B cell (primary cell): ENCODE results near the gene HOXB1. TPM values are rescaled to one million over a fixed set of nuclear protein-coding genes. Genes with fewer than 3 reads are reported as not detected.

ENCODE experiments used
- ATAC-seq: fragments of 200-7000 bp; cut with Tn5 transposase; one replicate; pipeline ENCODE4 v1.10.0; 2021; ENCODE audit warnings: low read depth, mild to moderate bottlenecking, moderate number of reproducible peaks, moderate library complexity
- CTCF ChIA-PET: fragments of 350-600 bp; sonication (Branson Sonifier 250); formaldehyde crosslinking; loops from one replicate; lab custom pipeline; 2021; ENCODE audit warnings: antibody characterized with exemption, inconsistent platforms; lab: Charles Lee
- POLR2A ChIA-PET: fragments of 350-600 bp; sonication (Branson Sonifier 250); formaldehyde crosslinking; loops from one replicate; lab custom pipeline; 2021; ENCODE audit warnings: antibody characterized with exemption; lab: Charles Lee
- DNase-seq: peaks from one replicate; pipeline ENCODE4 v3.0.0; 2013
- H2AFZ ChIP-seq: 2 replicates; pipeline ENCODE4 v1.6.1; 2012; ENCODE audit warnings: mild to moderate bottlenecking, low read depth, low read length; ENCODE audit not compliant: insufficient read depth, poor library complexity, severe bottlenecking
- H3K27ac ChIP-seq, 2 donors: 1 replicate in 1 of 2; 2 replicates in 1 of 2; pipeline ENCODE4 v1.5.1; 2012 to 2013; ENCODE audit warnings: low read length in 2 of 2, mild to moderate bottlenecking in 2 of 2, moderate library complexity in 1 of 2
- H3K27me3 ChIP-seq, 4 experiments: fragments of 200-600 bp in 1 of 4; sonication (generic) in 1 of 4; replicated peaks in 1 of 4; 1 replicate in 2 of 4; 2 replicates in 2 of 4; pipeline versions ENCODE4 v1.6.1 to v1.7.0; 2013 to 2016; ENCODE audit warnings: low read length in 3 of 4, mild to moderate bottlenecking in 2 of 4, mixed read lengths in 1 of 4, moderate library complexity in 1 of 4; ENCODE audit not compliant: insufficient read depth in 4 of 4, control insufficient read depth in 3 of 4; ENCODE audit errors: control extremely low read depth in 1 of 4
- H3K36me3 ChIP-seq, 2 experiments: replicated peaks in 1 of 2; 1 replicate in 1 of 2; 2 replicates in 1 of 2; pipeline versions ENCODE4 v1.6.1 to v1.7.1; 2013; ENCODE audit warnings: low read length in 1 of 2; ENCODE audit not compliant: insufficient read depth in 2 of 2, control insufficient read depth in 1 of 2; ENCODE audit errors: control extremely low read depth in 1 of 2, extremely low read depth in 1 of 2
- H3K4me1 ChIP-seq, 2 donors: fragments of 200-600 bp in 1 of 2; sonication (generic) in 1 of 2; 1 replicate in 1 of 2; 2 replicates in 1 of 2; pipeline versions ENCODE4 v1.5.1 to v1.6.1; 2013 to 2017; ENCODE audit warnings: low read length in 2 of 2; ENCODE audit not compliant: control insufficient read depth in 2 of 2, insufficient read depth in 2 of 2
- H3K4me2 ChIP-seq: replicated peaks from 2 replicates; pipeline ENCODE3; 2012; ENCODE audit warnings: mild to moderate bottlenecking, low read depth, low read length; ENCODE audit not compliant: poor library complexity, severe bottlenecking
- H3K4me3 ChIP-seq, 5 experiments: fragments of 200-600 bp in 1 of 5; sonication (generic) in 1 of 5; 1 replicate in 3 of 5; 2 replicates in 2 of 5; pipeline versions ENCODE4 v1.5.1 to v1.7.0; 2011 to 2016; ENCODE audit warnings: low read length in 4 of 5, mild to moderate bottlenecking in 4 of 5, low read depth in 2 of 5, control low read depth in 1 of 5, moderate library complexity in 1 of 5; ENCODE audit not compliant: insufficient read depth in 1 of 5; ENCODE audit errors: control extremely low read depth in 1 of 5, extremely low read depth in 1 of 5
- H3K79me2 ChIP-seq: fragments of 200-600 bp; sonication (generic); one replicate; pipeline ENCODE4 v1.6.0; 2016; ENCODE audit warnings: low read length; ENCODE audit not compliant: control insufficient read depth, insufficient read depth
- H3K9ac ChIP-seq: fragments of 200-600 bp; sonication (generic); 2 replicates; pipeline ENCODE4 v1.6.1; 2017; ENCODE audit warnings: mild to moderate bottlenecking, low read length, moderate library complexity
- H3K9me3 ChIP-seq, 3 donors: one replicate each; pipeline versions ENCODE4 v1.6.1 to v1.7.1; 2013; ENCODE audit warnings: low read length in 2 of 3; ENCODE audit not compliant: control insufficient read depth in 2 of 3, insufficient read depth in 1 of 3; ENCODE audit errors: control extremely low read depth in 1 of 3
- H4K20me1 ChIP-seq: 2 replicates; pipeline ENCODE4 v1.6.0; 2012; ENCODE audit warnings: mild to moderate bottlenecking, low read length; ENCODE audit not compliant: insufficient read depth, control insufficient read depth, poor library complexity, severe bottlenecking
- H3K27ac Mint-ChIP-seq: one replicate; pipeline ENCODE4 v1.8.0; 2021; ENCODE audit warnings: mixed read lengths
- H3K27me3 Mint-ChIP-seq: one replicate; pipeline ENCODE4 v1.8.0; 2021; ENCODE audit warnings: mixed read lengths
- H3K4me1 Mint-ChIP-seq: one replicate; pipeline ENCODE4 v1.8.0; 2021; ENCODE audit warnings: mixed read lengths
- H3K4me3 Mint-ChIP-seq: one replicate; pipeline ENCODE4 v1.8.0; 2021; ENCODE audit warnings: mixed read lengths
- H3K9me3 Mint-ChIP-seq: one replicate; pipeline ENCODE4 v1.8.0; 2022; ENCODE audit warnings: mixed read lengths; ENCODE audit not compliant: insufficient read depth
- EZH2 ChIP-seq: IDR thresholded peaks from 2 replicates; pipeline ENCODE4 v1.6.1; 2012; ENCODE audit warnings: borderline replicate concordance, low read depth, mild to moderate bottlenecking, moderate library complexity, low read length; ENCODE audit not compliant: insufficient read depth, poor library complexity, severe bottlenecking
- WGBS: methylation state at CpG from one replicate; pipeline ENCODE4 v1.1.5; 2013; ENCODE audit warnings: missing lambda C conversion rate; ENCODE audit not compliant: insufficient coverage; 5-methylcytosine and 5-hydroxymethylcytosine counted together
- intact Hi-C: fragments of 100-400 bp; cut with micrococcal nuclease; formaldehyde crosslinking; loops from one replicate; pipeline ENCODE4 v1.10.0; 2022
- polyA plus RNA-seq: library from polyadenylated mRNA; depleted of rRNA; stranded (reverse); fragments of >200 nt; gene quantifications from 2 replicates; pipeline ENCODE4 v1.2.3, GENCODE V29; 2012
- total RNA-seq, 2 donors: library from RNA; stranded (reverse); fragments of 120-200 nt in 1 of 2; gene quantifications; 1 replicate in 1 of 2; 2 replicates in 1 of 2; pipeline versions ENCODE4 v1.2.3 to v1.2.4, GENCODE V29; 2013 to 2022
- TF ChIP-seq, protein P1 (sequence below): fragments of 200-600 bp; IDR thresholded peaks from one replicate; pipeline ENCODE4 v1.8.0; 2022; ENCODE audit warnings: antibody characterized with exemption, mild to moderate bottlenecking

HOXB1 gene
- total and polyA plus RNA-seq, 2 donors (not counting 1 experiment from before 2014, with no cell fraction given), result not detected

DNA sequence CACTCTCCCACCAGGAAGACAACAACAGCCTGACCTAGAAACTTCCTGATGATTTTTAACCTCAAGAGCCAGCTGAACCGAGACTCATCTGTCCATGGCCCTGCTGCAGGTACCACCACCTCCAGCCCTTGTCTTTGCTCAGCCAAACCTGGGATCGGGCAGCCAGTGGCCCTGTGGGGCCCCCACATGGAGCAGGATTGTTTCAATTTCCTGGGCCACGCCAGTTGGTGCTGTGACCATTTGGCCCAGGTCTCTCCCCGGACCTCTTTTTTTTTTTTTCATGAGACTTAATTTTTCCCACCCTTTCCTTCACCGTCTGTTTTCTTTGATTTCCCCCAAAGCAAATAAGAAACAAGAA is 22.4 kb upstream of the HOXB1 start:
- Histone ChIP-seq H3K4me2 (no peak overlapping the region), H3K9ac (no peak overlapping the region), H3K4me3 (no peak overlapping the region), H3K36me3 (no peaks in the 10 kb centered on the region), H3K27me3 (peaks cover 0 to 32% (median 10%) of the 10 kb centered on the region in 4 experiments), H3K27ac (no peak overlapping the region), H3K79me2 (no peaks in the 10 kb centered on the region), H4K20me1 (no peaks in the 10 kb centered on the region), H3K4me1 (peaks cover 3 to 8% of the 10 kb centered on the region in 2 donors), H3K9me3 (peaks cover 0 to 8% (median 0%) of the 10 kb centered on the region in 3 donors), H2AFZ (no peak overlapping the region)
- no peak for TF ChIP-seq EZH2
- TF ChIP-seq, protein P1, sequence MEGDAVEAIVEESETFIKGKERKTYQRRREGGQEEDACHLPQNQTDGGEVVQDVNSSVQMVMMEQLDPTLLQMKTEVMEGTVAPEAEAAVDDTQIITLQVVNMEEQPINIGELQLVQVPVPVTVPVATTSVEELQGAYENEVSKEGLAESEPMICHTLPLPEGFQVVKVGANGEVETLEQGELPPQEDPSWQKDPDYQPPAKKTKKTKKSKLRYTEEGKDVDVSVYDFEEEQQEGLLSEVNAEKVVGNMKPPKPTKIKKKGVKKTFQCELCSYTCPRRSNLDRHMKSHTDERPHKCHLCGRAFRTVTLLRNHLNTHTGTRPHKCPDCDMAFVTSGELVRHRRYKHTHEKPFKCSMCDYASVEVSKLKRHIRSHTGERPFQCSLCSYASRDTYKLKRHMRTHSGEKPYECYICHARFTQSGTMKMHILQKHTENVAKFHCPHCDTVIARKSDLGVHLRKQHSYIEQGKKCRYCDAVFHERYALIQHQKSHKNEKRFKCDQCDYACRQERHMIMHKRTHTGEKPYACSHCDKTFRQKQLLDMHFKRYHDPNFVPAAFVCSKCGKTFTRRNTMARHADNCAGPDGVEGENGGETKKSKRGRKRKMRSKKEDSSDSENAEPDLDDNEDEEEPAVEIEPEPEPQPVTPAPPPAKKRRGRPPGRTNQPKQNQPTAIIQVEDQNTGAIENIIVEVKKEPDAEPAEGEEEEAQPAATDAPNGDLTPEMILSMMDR, result no peak
- H3K27ac Mint-ChIP-seq, result no peak overlapping the region
- intact Hi-C loops, result no loop called here
- 92% methylated on average over 4 of the region's 5 CpGs for WGBS
- ChIA-PET POLR2A (no interaction called here), CTCF (no interaction called here)
- ATAC-seq (no peak), DNase-seq (no peak)
- no peaks in the 10 kb centered on the region for H3K9me3 Mint-ChIP-seq
- no peak overlapping the region for H3K4me3 Mint-ChIP-seq
- H3K27me3 Mint-ChIP-seq, result peaks cover 29% of the 10 kb centered on the region
- peaks cover 4% of the 10 kb centered on the region for H3K4me1 Mint-ChIP-seq

DNA sequence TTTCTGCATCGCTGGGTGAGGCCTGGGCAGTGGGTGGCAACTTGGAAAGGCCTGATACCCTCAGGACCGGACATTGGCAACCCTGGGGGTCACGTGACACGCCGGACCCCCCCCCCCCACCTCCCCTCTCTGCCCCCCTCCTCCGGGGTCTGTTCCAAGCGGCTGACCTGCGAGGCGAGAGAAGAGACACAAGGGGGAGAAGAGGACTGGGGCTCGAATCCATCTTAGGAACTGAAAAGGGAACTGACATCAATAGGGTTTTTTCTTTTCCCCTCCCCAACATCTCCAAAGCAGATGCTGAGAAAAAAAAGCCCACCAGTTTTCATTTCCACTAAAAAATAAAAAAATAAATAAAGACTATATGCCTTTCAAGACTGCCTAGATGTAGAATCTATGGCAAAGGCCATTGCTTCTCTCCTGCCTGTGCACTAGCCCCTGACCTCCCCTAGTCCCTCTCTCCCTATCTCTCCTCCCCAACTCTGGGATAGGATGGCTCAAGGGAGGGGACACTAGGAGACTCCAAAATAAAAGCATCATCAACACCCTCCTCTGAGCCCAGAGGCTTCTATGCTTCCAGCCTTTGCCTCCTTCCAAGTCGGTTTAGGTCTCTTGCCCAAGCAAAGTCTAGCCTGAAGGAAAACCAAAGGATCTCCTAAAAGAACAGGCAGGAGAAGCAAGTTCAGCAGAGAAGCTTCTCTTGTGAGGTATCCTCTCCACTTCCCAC is 21.8 kb upstream of the HOXB1 start:
- intact Hi-C loops, result no loop called here
- no peak overlapping the region for H3K9ac ChIP-seq
- no peak overlapping the region for H3K4me2 ChIP-seq
- ATAC-seq (no peak), DNase-seq (no peak)
- H3K4me1 ChIP-seq, result peaks cover 9 to 14% of the 10 kb centered on the region in 2 donors
- peaks cover 0 to 29% (median 10%) of the 10 kb centered on the region in 4 experiments for H3K27me3 ChIP-seq
- ChIA-PET POLR2A (no interaction called here), CTCF (no interaction called here)
- no peaks in the 10 kb centered on the region for H3K36me3 ChIP-seq
- no peak overlapping the region for H3K27ac ChIP-seq
- Mint-ChIP-seq H3K4me1 (peaks cover 8% of the 10 kb centered on the region), H3K27me3 (peaks cover 28% of the 10 kb centered on the region), H3K27ac (no peak overlapping the region), H3K9me3 (no peaks in the 10 kb centered on the region), H3K4me3 (no peak overlapping the region)
- H3K4me3 ChIP-seq, result no peak overlapping the region
- H2AFZ ChIP-seq, result no peak overlapping the region
- H3K79me2 ChIP-seq, result no peaks in the 10 kb centered on the region
- H4K20me1 ChIP-seq, result no peaks in the 10 kb centered on the region
- H3K9me3 ChIP-seq, result peaks cover 0 to 8% (median 0%) of the 10 kb centered on the region in 3 donors
- TF ChIP-seq EZH2, result no peak
- TF ChIP-seq, protein P1, result no peak
- WGBS, result 76% methylated on average over 2 of the region's 11 CpGs
